ENCODE measurements around the gene CRHR1.
A peak's percentile ranks its signal among the peaks of the same experiment; 100 is the strongest.

CRHR1 gene

GRCh38 chr17:45792437-45792836, 8.3 kb downstream of the CRHR1 start:
- Histone ChIP-seq H3K27ac (ENCODE audit: low read length) (no peak overlapping the region), H3K79me2 (ENCODE audit: low read length) (no peaks in the 10 kb centered on the region), H4K20me1 (ENCODE audit: insufficient read depth, low read length) (no peaks in the 10 kb centered on the region), H3K4me3 (ENCODE audit: low read length) (no peak overlapping the region), H2AFZ (ENCODE audit: low read length) (peak overlapping the region; percentile 14; the same call in 1 of the 2 replicates), H3K4me2 (ENCODE audit: low read depth, low read length) (no peak overlapping the region), H3K36me3 (replicated peaks; ENCODE audit: insufficient read depth, low read length) (no peaks in the 10 kb centered on the region), H3K9me3 (replicated peaks; ENCODE audit: insufficient read depth, low read length) (no peaks in the 10 kb centered on the region), H3K27me3 (replicated peaks; ENCODE audit: insufficient read depth, low read length) (peaks cover 95% of the 10 kb centered on the region), H3K9me2 (replicated peaks; ENCODE audit: insufficient read depth, low read length) (no peaks in the 10 kb centered on the region), H3F3A (ENCODE audit: insufficient read depth, low read length) (no peaks in the 10 kb centered on the region), H3K9ac (ENCODE audit: low read length) (no peak overlapping the region), H3K4me1 (ENCODE audit: low read length) (no peaks in the 10 kb centered on the region)
- no peak for DNase-seq
- TF ChIP-seq EZH2 (optimal IDR thresholded peaks at IDR 0.05; ENCODE audit: low read depth, low read length), result no peak
- TF ChIP-seq CTCF (IDR thresholded peaks at IDR 0.05; ENCODE audit: low read length), result no peak
- no peak for TF ChIP-seq EZH2phosphoT487 (IDR thresholded peaks at IDR 0.05; ENCODE audit: low read length)

DNA sequence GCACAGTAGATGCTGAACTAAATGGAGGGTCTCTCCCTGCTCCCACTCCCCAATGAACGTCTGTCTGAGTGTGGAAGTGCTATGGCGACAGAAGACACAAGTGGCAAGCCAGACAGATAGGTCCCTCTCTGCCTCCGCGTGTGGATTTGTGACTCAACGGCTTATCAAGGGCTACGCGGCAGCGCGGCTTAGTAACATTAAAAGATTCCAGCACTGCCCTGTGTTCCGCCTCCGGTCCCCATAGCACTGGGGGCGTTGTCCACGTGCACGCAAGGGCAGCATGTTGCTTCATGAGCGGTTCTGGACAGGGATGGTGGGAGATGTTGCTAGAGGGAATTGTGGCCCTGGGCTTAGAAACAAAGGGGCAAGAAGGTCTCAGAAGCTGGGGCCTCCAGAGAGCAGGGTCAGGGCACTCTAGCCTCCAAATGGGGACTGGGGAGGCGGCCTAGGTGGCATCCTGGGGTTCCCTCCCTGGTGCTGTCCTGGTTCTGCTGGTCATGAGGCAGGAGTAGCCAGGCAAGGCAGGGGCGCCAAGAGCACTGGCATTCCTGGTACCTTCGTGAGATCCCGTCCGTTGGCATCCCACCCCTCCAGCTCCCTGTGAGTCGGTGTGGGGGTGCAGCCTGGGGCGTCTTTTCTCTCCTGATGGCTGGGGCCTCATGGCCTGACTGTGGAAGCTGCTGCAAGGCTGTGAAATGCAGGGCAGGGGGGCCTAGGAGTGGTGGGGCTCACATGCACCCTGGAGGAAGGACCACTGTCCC, 9.1 kb downstream of the CRHR1 start:
- Histone ChIP-seq H3K27ac (ENCODE audit: low read length) (no peak overlapping the region), H3K36me3 (replicated peaks; ENCODE audit: insufficient read depth, low read length) (no peaks in the 10 kb centered on the region), H3K9me2 (replicated peaks; ENCODE audit: insufficient read depth, low read length) (no peaks in the 10 kb centered on the region), H3K79me2 (ENCODE audit: low read length) (no peaks in the 10 kb centered on the region), H2AFZ (ENCODE audit: low read length) (no peak overlapping the region), H4K20me1 (ENCODE audit: insufficient read depth, low read length) (no peaks in the 10 kb centered on the region), H3K4me1 (ENCODE audit: low read length) (no peaks in the 10 kb centered on the region), H3F3A (ENCODE audit: insufficient read depth, low read length) (no peaks in the 10 kb centered on the region), H3K9ac (ENCODE audit: low read length) (no peak overlapping the region), H3K9me3 (replicated peaks; ENCODE audit: insufficient read depth, low read length) (no peaks in the 10 kb centered on the region), H3K27me3 (replicated peaks; ENCODE audit: insufficient read depth, low read length) (peaks cover 94% of the 10 kb centered on the region), H3K4me3 (ENCODE audit: low read length) (no peak overlapping the region), H3K4me2 (ENCODE audit: low read depth, low read length) (no peak overlapping the region)
- no peak for DNase-seq
- TF ChIP-seq EZH2phosphoT487 (IDR thresholded peaks at IDR 0.05; ENCODE audit: low read length), result no peak
- TF ChIP-seq EZH2 (optimal IDR thresholded peaks at IDR 0.05; ENCODE audit: low read depth, low read length), result no peak
- TF ChIP-seq CTCF (IDR thresholded peaks at IDR 0.05; ENCODE audit: low read length), result no peak

- H3K4me1 ChIP-seq (ENCODE audit: low read length), result no peaks in the 10 kb centered on the region
- H3K4me3 ChIP-seq (ENCODE audit: low read length), result no peak overlapping the region
- no peak overlapping the region for H3K4me2 ChIP-seq (ENCODE audit: low read depth, low read length)
- H3K36me3 ChIP-seq (replicated peaks; ENCODE audit: insufficient read depth, low read length), result no peaks in the 10 kb centered on the region
- H3K27me3 ChIP-seq (replicated peaks; ENCODE audit: insufficient read depth, low read length), result peaks cover 90% of the 10 kb centered on the region
- no peak for DNase-seq
- H3K9me3 ChIP-seq (replicated peaks; ENCODE audit: insufficient read depth, low read length), result no peaks in the 10 kb centered on the region
- no peak overlapping the region for H3K27ac ChIP-seq (ENCODE audit: low read length)
- TF ChIP-seq CTCF (IDR thresholded peaks at IDR 0.05; ENCODE audit: low read length) (no peak), EZH2 (optimal IDR thresholded peaks at IDR 0.05; ENCODE audit: low read depth, low read length) (no peak)
- H3F3A ChIP-seq (ENCODE audit: insufficient read depth, low read length), result no peaks in the 10 kb centered on the region
- no peaks in the 10 kb centered on the region for H3K79me2 ChIP-seq (ENCODE audit: low read length)
- no peaks in the 10 kb centered on the region for H3K9me2 ChIP-seq (replicated peaks; ENCODE audit: insufficient read depth, low read length)
- H3K9ac ChIP-seq (ENCODE audit: low read length), result no peak overlapping the region
- H2AFZ ChIP-seq (ENCODE audit: low read length), result no peak overlapping the region
- no peaks in the 10 kb centered on the region for H4K20me1 ChIP-seq (ENCODE audit: insufficient read depth, low read length)
Observed at GRCh38 chr17:45793999-45794540, 9.9 kb downstream of the CRHR1 start.
